Measurements from ENCODE around the gene CTNND2.

The CTNND2 gene

DNA sequence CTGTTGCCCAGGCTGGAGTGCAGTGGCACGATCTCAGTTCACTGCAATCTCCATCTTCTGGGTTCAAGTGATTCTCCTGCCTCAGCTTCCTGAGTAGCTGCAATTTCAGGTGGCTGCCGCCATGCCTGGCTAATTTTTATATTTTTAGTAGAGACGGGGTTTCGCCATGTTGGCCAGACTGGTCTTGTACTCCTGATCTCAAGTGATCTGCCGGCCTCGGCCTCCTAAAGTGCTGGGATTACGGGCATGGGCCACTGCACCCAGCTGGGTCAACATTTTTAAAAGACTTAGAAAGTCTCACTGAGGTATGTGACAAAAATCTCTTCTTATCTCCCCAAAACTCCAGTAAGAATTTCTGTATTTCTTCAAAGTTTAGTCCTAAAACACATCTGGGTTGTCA lies 211.6 kb downstream of the CTNND2 start:
- no peak for DNase-seq
- Mint-ChIP-seq H3K4me1 (ENCODE audit: low read depth) (no peaks in the 10 kb centered on the region), H3K36me3 (ENCODE audit: low read depth) (no peaks in the 10 kb centered on the region), H3K27me3 (no peaks in the 10 kb centered on the region), H3K9me3 (peaks cover 2% of the 10 kb centered on the region), H3K27ac (no peak overlapping the region), H3K4me3 (no peak overlapping the region)

DNA sequence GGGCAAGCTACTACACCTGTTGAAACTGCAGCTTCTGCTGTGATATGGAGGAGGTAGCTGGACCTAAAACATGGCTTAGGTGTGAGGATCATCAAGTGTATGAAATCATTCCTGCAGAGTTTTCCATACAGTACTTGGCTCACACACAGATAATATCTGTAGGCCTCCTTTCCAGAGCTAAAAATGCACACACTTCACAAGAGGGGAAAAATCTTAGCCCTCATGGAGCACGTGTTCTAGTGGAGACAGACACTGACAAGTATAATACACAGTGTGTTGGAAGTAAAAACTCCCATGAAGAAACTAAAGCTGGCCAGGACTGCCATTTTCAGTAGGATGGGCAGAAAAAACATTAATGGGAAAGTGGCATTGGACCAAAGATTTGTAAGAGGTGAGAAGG lies 216.7 kb downstream of the CTNND2 start:
- DNase-seq = no peak
- peaks cover 2% of the 10 kb centered on the region for H3K9me3 Mint-ChIP-seq
- no peaks in the 10 kb centered on the region for H3K27me3 Mint-ChIP-seq

DNA sequence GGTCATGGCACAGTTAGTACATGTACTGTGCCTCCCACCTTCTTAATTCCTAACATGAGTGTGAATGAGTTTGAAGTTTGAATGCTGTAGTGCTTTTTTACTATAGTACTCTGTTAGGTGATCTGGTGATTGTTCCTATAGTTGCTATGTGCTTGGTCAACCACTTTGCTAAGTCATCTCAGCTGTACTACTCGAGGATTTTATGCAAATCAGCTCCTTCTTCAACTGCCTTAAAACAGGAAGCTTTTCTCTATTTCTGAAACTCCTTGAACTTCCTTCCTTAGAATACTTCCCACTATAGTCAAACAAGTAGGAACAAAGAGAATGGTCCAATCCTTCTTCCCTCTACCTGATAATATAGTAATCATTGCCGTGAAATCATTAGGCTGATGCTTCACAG lies 219.6 kb downstream of the CTNND2 start:
- DNase-seq = no peak
- H3K4me3 Mint-ChIP-seq = no peak overlapping the region
- no peaks in the 10 kb centered on the region for H3K36me3 Mint-ChIP-seq (ENCODE audit: low read depth)
- H3K4me1 Mint-ChIP-seq (ENCODE audit: low read depth) = no peaks in the 10 kb centered on the region
- no peak overlapping the region for H3K27ac Mint-ChIP-seq
- H3K9me3 Mint-ChIP-seq = peaks cover 2% of the 10 kb centered on the region
- no peaks in the 10 kb centered on the region for H3K27me3 Mint-ChIP-seq

More for the DNA sequence above, 216.7 kb downstream of the CTNND2 start:
- H3K36me3 Mint-ChIP-seq (ENCODE audit: low read depth) = no peaks in the 10 kb centered on the region
- H3K4me3 Mint-ChIP-seq = no peak overlapping the region
- H3K27ac Mint-ChIP-seq = no peak overlapping the region
- H3K4me1 Mint-ChIP-seq (ENCODE audit: low read depth) = no peaks in the 10 kb centered on the region

DNA sequence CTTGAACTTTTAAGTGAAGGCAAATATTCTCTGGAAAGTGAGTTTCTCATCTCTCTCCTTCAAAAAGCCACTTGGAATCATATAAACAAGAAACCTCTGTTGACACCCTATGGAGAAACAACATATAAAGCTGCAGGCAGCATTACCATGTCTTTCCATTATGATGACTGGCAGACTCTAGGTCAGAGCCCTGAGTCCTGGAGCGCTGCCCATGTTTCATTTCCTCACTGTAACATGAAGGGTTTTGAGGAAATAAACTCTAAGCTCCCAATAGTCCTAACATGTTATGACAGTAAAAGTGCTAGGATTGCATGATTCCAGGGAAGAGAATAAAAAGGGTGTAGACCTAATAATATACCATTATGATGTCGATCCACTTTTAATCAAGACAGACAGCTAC lies 220.6 kb downstream of the CTNND2 start:
- Mint-ChIP-seq H3K27ac (no peak overlapping the region), H3K36me3 (ENCODE audit: low read depth) (no peaks in the 10 kb centered on the region), H3K4me1 (ENCODE audit: low read depth) (no peaks in the 10 kb centered on the region), H3K4me3 (no peak overlapping the region), H3K9me3 (peaks cover 2% of the 10 kb centered on the region), H3K27me3 (no peaks in the 10 kb centered on the region)
- no peak for DNase-seq

DNA sequence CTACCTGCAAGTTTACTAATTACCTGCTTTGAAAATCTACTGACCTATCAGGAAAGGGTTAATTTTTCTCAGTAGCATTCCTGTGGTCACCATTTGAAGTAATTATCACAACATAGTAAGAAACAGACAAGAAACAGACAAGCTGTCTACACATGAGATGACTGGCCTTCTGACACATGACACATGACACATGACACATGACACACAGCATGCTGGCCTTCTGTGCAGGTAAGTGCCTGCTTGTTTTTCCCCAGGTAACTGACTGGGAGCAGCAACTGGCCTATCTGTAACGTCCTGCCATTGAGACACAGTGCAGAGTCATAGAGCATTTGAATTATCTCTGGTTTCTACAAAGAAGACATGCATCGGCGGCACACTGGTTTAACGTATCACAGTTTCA lies 222.4 kb downstream of the CTNND2 start:
- Mint-ChIP-seq H3K36me3 (ENCODE audit: low read depth) (no peaks in the 10 kb centered on the region), H3K4me1 (ENCODE audit: low read depth) (no peaks in the 10 kb centered on the region), H3K9me3 (peaks cover 6% of the 10 kb centered on the region), H3K4me3 (no peak overlapping the region), H3K27me3 (no peaks in the 10 kb centered on the region), H3K27ac (no peak overlapping the region)
- no peak for DNase-seq

DNA sequence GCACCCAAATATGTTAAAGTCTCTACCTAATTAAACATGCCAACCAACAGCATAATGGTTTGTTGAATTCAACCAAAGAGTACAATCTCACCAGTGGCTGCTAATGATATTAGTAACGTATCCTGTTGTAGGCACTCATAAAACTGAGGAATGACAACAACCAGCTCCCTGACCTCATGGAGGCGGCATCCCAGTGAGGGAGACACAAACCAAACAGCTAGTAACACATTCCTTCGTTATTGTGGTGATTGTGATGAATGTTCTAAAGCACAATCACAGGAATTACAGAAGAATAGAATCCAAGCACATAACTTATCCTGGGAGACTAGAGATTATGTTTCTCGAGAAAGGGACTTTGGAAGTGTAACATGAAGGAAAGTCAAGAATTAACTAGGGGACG lies 224.6 kb downstream of the CTNND2 start:
- Mint-ChIP-seq H3K36me3 (ENCODE audit: low read depth) (no peaks in the 10 kb centered on the region), H3K4me1 (ENCODE audit: low read depth) (no peaks in the 10 kb centered on the region), H3K9me3 (peaks cover 9% of the 10 kb centered on the region), H3K4me3 (no peak overlapping the region), H3K27me3 (no peaks in the 10 kb centered on the region), H3K27ac (no peak overlapping the region)
- no peak for DNase-seq

DNA sequence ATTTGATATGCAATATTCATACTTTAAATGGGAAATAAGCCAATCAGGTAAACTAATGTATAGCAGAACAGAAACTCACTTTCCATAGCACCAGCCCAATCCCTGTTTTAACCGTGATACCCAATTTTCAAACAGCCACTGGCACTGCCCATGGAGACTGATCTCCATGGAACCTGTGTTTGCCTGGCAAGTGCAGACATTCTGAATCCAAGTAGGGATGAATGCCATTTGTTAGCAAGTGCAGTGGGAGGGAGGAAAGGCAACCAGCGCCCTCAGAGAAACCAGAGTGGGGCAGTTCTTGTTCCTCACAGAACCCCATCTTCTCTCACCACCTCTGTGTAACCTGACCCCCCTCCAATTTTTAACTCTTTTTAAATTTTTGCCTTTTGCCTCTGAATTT lies 229.1 kb downstream of the CTNND2 start:
- H3K36me3 Mint-ChIP-seq (ENCODE audit: low read depth) = no peaks in the 10 kb centered on the region
- H3K27me3 Mint-ChIP-seq = no peaks in the 10 kb centered on the region
- no peak for DNase-seq
- H3K9me3 Mint-ChIP-seq = peaks cover 7% of the 10 kb centered on the region
- no peak overlapping the region for H3K27ac Mint-ChIP-seq
- no peak overlapping the region for H3K4me3 Mint-ChIP-seq
- H3K4me1 Mint-ChIP-seq (ENCODE audit: low read depth) = no peaks in the 10 kb centered on the region

DNA sequence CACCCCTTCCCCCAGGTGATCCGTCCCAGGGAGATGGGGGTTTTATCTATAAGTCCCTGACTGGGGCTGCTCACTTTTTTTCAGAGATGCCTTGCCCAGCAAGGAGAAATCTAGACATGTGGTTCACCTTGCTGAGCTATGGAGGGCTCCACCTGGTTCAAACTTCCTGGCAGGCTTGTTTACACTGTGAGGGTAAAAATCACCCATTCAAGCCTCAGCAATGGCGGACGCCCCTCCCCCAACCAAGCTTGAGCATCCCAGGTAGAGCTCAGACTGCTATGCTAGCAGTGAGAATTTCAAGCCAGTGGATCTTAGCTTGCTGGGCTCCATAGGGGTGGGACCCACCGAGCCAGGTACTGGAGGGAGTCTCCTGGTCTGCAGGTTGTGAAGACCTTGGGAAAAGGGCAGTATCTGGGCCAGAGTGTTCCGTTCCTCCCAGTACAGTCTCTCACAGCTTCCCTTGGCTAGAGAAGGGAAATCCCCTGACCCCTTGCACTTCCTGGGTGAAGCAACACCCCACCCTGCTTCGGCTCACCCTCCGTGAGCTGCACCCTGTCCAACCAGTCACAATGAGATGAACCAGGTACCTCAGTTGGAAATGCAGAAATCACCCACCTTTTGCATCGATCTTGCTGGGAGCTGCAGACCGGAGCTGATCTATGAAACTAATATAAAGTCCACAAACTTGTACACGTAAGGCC lies 231.7 kb downstream of the CTNND2 start:
- Mint-ChIP-seq H3K4me1 (ENCODE audit: low read depth) (no peaks in the 10 kb centered on the region), H3K4me3 (no peak overlapping the region), H3K27me3 (no peaks in the 10 kb centered on the region), H3K27ac (no peak overlapping the region), H3K9me3 (peaks cover 13% of the 10 kb centered on the region), H3K36me3 (ENCODE audit: low read depth) (no peaks in the 10 kb centered on the region)
- no peak for DNase-seq

DNA sequence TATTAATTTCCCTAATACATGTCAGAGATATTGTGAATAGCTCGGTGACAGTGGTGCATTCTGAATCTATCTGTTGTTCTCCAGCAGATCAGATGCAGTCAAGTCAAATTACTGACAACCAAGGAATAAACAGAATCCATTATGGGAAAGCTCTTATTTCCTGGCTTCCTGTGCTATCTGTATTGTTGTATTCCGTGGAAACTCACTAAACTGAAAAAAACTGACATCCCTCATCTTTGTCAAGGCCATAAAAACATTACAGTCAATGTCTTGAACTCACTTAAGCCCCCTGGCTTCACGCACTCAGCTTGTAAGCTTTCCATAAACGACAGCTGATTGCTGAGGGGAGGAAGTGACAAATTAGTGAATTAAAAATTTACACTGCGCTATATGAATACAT lies 245.9 kb downstream of the CTNND2 start:
- no peak overlapping the region for H3K27ac Mint-ChIP-seq
- no peaks in the 10 kb centered on the region for H3K9me3 Mint-ChIP-seq
- H3K4me3 Mint-ChIP-seq = no peak overlapping the region
- no peaks in the 10 kb centered on the region for H3K4me1 Mint-ChIP-seq (ENCODE audit: low read depth)
- no peak for DNase-seq
- H3K27me3 Mint-ChIP-seq = no peaks in the 10 kb centered on the region
- H3K36me3 Mint-ChIP-seq (ENCODE audit: low read depth) = no peaks in the 10 kb centered on the region

DNA sequence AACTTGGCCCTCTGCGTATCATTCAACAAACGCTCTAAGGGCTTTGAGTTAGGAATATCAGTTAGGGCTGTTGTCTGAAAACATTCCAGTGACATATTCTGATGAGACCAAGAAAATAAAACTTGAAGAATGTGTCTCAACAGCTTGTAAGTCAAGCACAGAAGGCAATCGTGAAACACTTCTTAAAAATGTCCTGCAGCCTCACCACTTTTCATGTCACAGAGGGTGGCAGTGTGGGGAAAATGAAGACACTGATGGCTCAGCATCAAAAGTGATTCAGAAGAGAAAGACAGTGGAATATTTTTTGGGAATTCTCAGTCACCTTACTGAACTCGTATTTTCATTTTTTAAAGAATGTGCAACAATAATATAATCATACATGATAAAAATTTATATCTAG lies 247.3 kb downstream of the CTNND2 start:
- DNase-seq = no peak
- Mint-ChIP-seq H3K27me3 (no peaks in the 10 kb centered on the region), H3K9me3 (no peaks in the 10 kb centered on the region), H3K27ac (no peak overlapping the region), H3K36me3 (ENCODE audit: low read depth) (no peaks in the 10 kb centered on the region), H3K4me3 (no peak overlapping the region), H3K4me1 (ENCODE audit: low read depth) (no peaks in the 10 kb centered on the region)

DNA sequence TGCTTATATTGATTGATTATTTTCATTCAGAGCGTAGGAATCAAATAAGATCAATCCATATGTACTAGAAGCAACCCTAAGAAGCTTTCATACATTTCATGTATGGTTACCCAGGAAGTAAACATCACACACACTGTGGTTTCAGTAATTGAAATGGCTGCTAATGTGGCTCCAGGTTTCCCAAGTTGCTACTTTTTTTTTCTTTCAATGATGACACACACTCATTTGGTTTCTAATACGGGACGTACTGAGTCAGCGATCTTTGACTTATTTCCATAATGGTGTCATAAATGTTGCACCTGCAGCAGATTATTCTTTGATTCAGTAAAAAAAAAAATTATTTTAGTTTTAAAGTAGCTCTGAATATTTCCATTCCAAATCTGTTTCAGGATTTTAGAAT lies 248.6 kb downstream of the CTNND2 start:
- Mint-ChIP-seq H3K36me3 (ENCODE audit: low read depth) (no peaks in the 10 kb centered on the region), H3K9me3 (peaks cover under 1% of the 10 kb centered on the region), H3K27ac (no peak overlapping the region), H3K27me3 (no peaks in the 10 kb centered on the region), H3K4me3 (no peak overlapping the region), H3K4me1 (ENCODE audit: low read depth) (no peaks in the 10 kb centered on the region)
- no peak for DNase-seq

DNA sequence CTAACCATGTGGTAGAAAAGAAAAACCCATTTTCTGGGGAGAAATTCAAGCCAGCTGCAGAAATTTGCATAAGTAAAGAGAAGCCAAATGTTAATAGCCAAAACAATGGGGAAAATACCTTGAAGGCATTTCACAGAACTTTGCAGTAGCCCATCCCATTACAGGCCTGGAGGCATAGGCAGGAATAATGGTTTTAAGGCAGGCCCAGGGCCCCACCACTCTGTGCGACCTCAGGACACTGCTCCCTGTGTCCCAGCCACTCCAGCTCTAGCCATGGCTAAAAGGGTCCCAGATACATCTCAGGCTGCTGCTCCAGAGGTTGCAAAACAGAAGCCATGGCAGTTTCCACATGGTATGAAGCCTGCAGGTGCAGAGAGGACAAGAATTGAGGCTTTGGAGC lies 253.3 kb downstream of the CTNND2 start:
- H3K27ac Mint-ChIP-seq = no peak overlapping the region
- peaks cover 9% of the 10 kb centered on the region for H3K9me3 Mint-ChIP-seq
- no peaks in the 10 kb centered on the region for H3K36me3 Mint-ChIP-seq (ENCODE audit: low read depth)
- H3K4me1 Mint-ChIP-seq (ENCODE audit: low read depth) = no peaks in the 10 kb centered on the region
- H3K27me3 Mint-ChIP-seq = no peaks in the 10 kb centered on the region
- DNase-seq = no peak
- no peak overlapping the region for H3K4me3 Mint-ChIP-seq

DNA sequence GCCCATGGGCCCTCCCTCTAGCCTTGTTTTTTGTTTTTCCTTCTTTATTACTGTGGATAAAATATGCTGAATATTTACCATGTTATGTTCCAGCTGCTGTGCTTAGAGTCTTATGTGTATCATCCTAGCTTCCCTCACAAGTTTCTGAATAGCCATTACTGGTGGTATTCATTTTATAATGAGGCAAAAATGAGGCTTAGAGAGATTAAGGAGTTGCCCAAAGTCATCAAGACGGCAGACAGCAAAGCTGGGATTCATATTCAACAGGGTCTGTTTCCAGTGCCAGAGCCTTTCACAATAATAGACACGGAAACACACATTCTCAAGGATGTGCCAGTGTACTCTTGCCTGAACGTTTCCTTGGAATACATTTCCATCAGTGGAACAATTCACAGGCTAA lies 258.1 kb downstream of the CTNND2 start:
- H3K27me3 Mint-ChIP-seq = no peaks in the 10 kb centered on the region
- H3K36me3 Mint-ChIP-seq (ENCODE audit: low read depth) = no peaks in the 10 kb centered on the region
- H3K27ac Mint-ChIP-seq = no peak overlapping the region
- no peak for DNase-seq
- peaks cover 11% of the 10 kb centered on the region for H3K9me3 Mint-ChIP-seq
- H3K4me3 Mint-ChIP-seq = no peak overlapping the region
- H3K4me1 Mint-ChIP-seq (ENCODE audit: low read depth) = peaks cover 2% of the 10 kb centered on the region

DNA sequence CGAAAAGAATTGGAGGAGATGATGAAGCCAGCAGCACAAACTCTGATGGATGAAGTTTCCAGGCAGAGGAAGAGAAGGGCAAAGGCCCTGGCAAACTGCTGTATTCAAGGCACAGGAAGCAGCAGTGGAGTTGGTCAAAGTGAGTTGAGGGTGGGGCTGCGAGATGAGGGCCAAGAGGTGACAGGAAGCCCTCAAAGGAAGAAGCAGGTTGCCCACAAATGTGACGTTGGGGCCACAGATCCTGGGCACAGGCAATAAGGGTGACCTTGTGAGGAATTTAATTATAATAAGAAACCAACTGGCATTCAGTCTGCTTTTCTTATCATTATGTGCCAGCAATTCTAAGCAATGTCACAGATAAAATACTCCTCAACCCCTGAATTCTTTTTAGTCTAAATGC lies 261.8 kb downstream of the CTNND2 start:
- Mint-ChIP-seq H3K4me1 (ENCODE audit: low read depth) (peaks cover 2% of the 10 kb centered on the region), H3K27ac (no peak overlapping the region), H3K4me3 (no peak overlapping the region), H3K36me3 (ENCODE audit: low read depth) (no peaks in the 10 kb centered on the region), H3K27me3 (no peaks in the 10 kb centered on the region), H3K9me3 (peaks cover 2% of the 10 kb centered on the region)
- no peak for DNase-seq

DNA sequence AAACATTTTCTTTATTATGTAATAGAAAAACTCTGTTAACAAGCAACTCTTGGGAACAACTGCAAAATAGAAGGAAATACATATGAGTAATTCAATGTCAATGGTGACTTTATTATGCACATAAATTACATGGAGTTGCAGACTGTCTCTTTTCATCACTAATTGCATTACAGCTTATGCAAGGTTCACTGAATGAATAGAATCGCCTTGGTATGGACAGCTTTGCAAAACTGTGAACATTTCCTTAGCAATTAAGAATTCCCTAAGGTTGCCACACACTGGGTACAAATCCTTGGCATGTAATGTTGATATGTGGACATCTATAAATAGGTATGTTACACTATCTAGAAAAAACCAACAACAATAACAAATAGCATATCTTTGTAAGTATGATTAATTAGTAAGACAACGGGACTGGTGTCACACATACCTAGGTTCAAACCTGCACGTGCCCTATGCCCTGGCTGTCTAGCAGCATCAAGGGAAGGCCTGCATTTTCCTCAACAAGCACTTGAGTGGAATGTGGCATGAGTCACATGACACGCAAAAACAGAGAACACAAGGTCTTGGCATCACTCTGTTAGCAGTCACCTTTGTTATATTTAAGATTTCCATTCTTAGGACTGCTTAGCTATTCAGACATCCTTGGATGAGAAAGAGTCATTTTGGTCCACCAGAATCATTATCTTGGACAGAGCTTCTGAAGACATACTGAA lies 263.9 kb downstream of the CTNND2 start:
- H3K4me3 Mint-ChIP-seq = no peak overlapping the region
- DNase-seq = no peak
- H3K9me3 Mint-ChIP-seq = peaks cover 2% of the 10 kb centered on the region
- H3K36me3 Mint-ChIP-seq (ENCODE audit: low read depth) = no peaks in the 10 kb centered on the region
- peaks cover 2% of the 10 kb centered on the region for H3K4me1 Mint-ChIP-seq (ENCODE audit: low read depth)
- no peak overlapping the region for H3K27ac Mint-ChIP-seq
- H3K27me3 Mint-ChIP-seq = no peaks in the 10 kb centered on the region
